Nephron progenitor cell (in vitro differentiated cells): ENCODE data around the gene LSR.
"Not testable (repeated sequence)": the region's sequence is repeated elsewhere in the genome, so short reads cannot be mapped to it uniquely, and the experiment has no call there.

ENCODE experiments used
- DNase-seq: peaks from one replicate; pipeline ENCODE4 v3.0.0; 2021
- H3K27ac Mint-ChIP-seq: 2 replicates; pipeline ENCODE4 v1.8.0; 2021; ENCODE audit warnings: mild to moderate bottlenecking, moderate library complexity, mixed read lengths
- H3K27me3 Mint-ChIP-seq: 2 replicates; pipeline ENCODE4 v1.8.0; 2021; ENCODE audit warnings: mild to moderate bottlenecking, low read depth, mixed read lengths; ENCODE audit not compliant: poor library complexity
- H3K36me3 Mint-ChIP-seq: 2 replicates; pipeline ENCODE4 v1.8.0; 2021; ENCODE audit warnings: low read depth, mixed read lengths
- H3K4me1 Mint-ChIP-seq: 2 replicates; pipeline ENCODE4 v1.8.0; 2021; ENCODE audit warnings: mixed read lengths
- H3K4me3 Mint-ChIP-seq: 2 replicates; pipeline ENCODE4 v1.8.0; 2021; ENCODE audit warnings: mild to moderate bottlenecking, moderate library complexity, mixed read lengths
- H3K9me3 Mint-ChIP-seq: 2 replicates; pipeline ENCODE4 v1.8.0; 2021; ENCODE audit warnings: mild to moderate bottlenecking, moderate library complexity, mixed read lengths
- TF ChIP-seq, protein P1 (sequence below): fragments of 200-600 bp; sonication (generic); IDR thresholded peaks from 2 replicates; pipeline ENCODE4 v1.5.0; 2021; ENCODE audit warnings: antibody characterized with exemption

LSR gene

DNA sequence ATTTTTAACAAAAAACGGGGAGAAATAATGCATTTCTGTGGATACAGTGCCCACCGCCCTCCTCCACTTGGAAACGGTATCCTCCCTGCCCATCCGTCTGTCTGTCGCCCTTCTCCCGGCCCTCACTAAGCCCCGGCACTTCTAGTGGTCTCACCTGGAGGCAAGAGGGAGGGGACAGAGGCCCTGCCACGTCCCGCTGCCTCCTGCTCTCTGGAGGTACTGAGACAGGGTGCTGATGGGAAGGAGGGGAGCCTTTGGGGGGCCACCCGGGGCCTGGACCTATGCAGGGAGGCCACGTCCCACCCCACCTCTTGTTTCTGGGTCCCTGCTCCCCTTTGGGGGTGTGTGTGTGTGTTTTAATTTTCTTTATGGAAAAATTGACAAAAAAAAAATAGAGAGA, 30.6 kb downstream of the LSR start:
- peaks cover 42% of the 10 kb centered on the region for H3K4me1 Mint-ChIP-seq
- peaks cover 17% of the 10 kb centered on the region for H3K36me3 Mint-ChIP-seq
- H3K4me3 Mint-ChIP-seq, result no peak overlapping the region
- TF ChIP-seq, protein P1, sequence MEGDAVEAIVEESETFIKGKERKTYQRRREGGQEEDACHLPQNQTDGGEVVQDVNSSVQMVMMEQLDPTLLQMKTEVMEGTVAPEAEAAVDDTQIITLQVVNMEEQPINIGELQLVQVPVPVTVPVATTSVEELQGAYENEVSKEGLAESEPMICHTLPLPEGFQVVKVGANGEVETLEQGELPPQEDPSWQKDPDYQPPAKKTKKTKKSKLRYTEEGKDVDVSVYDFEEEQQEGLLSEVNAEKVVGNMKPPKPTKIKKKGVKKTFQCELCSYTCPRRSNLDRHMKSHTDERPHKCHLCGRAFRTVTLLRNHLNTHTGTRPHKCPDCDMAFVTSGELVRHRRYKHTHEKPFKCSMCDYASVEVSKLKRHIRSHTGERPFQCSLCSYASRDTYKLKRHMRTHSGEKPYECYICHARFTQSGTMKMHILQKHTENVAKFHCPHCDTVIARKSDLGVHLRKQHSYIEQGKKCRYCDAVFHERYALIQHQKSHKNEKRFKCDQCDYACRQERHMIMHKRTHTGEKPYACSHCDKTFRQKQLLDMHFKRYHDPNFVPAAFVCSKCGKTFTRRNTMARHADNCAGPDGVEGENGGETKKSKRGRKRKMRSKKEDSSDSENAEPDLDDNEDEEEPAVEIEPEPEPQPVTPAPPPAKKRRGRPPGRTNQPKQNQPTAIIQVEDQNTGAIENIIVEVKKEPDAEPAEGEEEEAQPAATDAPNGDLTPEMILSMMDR, result no peak
- no peaks in the 10 kb centered on the region for H3K9me3 Mint-ChIP-seq
- H3K27ac Mint-ChIP-seq, result no peak overlapping the region
- peaks cover 7% of the 10 kb centered on the region for H3K27me3 Mint-ChIP-seq
- DNase-seq, result no peak

DNA sequence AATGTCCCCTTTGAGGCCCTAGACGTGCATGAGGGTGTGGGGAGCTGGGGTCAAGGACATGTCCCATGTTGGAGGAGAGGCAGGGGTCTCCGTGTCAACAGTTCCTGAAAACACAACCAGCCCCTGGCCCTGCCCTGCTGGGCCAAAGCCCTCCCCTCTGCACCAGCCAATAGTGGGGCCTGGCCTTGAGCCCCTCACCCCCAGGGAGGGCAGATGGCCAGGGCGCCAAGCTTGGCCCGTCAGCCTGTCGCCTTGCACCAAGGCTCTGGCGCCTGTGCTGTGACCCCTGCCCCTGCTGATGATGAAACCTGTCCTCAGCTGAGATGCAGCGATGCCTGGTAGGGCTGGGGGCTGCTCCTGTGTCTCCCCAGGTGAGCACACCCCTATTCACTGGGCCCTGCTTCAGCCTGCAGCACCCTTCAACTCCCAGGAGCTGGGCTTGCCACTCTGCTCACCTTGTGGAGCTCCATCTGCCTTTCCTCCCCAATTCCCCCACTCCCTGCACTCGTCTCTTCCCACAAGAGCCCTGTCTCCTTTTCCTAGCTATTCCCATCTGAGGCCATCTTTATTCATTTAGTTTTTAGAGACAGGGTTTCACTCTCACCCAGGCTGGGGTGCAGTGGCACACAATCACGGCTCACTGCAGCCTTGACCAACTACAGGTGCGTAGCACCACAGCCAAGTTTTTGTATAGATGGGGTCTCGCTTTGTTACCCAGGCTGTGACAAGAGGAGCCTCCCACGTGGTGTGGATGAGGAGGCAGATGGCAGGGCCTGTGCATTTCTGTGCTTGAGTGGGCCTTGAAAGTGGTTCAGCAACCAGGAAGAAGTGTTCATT, 31.4 kb downstream of the LSR start:
- Mint-ChIP-seq H3K27me3 (peaks cover 11% of the 10 kb centered on the region), H3K27ac (peak overlapping the region; percentile 95), H3K4me3 (no peak overlapping the region), H3K9me3 (no peaks in the 10 kb centered on the region), H3K4me1 (peaks cover 49% of the 10 kb centered on the region), H3K36me3 (peaks cover 10% of the 10 kb centered on the region)
- TF ChIP-seq, protein P1, result no peak
- DNase-seq, result no peak

DNA sequence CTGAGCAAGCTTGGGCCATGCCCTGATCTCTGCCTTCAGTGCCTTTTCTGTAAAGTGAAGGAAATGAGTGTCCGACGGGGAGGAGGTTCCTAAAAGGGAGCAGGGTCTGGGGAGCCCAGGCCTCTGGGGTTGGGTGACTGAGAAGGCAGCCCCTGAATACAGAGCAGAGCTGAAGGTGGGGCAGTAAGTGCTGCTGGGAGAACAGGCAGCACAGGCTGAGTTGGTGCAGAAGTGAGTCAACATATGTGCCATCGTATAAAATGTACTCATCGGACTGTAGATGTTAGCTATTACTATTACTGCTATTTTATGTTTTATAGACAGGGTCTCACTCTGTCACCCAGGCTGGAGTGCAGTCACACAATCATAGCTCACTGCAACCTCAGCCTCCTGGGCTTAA, 32.5 kb downstream of the LSR start:
- Mint-ChIP-seq H3K27ac (peak overlapping the region; percentile 92), H3K9me3 (no peaks in the 10 kb centered on the region), H3K4me3 (no peak overlapping the region), H3K27me3 (peaks cover 11% of the 10 kb centered on the region), H3K4me1 (peaks cover 53% of the 10 kb centered on the region), H3K36me3 (no peaks in the 10 kb centered on the region)
- TF ChIP-seq, protein P1, result no peak
- no peak for DNase-seq

DNA sequence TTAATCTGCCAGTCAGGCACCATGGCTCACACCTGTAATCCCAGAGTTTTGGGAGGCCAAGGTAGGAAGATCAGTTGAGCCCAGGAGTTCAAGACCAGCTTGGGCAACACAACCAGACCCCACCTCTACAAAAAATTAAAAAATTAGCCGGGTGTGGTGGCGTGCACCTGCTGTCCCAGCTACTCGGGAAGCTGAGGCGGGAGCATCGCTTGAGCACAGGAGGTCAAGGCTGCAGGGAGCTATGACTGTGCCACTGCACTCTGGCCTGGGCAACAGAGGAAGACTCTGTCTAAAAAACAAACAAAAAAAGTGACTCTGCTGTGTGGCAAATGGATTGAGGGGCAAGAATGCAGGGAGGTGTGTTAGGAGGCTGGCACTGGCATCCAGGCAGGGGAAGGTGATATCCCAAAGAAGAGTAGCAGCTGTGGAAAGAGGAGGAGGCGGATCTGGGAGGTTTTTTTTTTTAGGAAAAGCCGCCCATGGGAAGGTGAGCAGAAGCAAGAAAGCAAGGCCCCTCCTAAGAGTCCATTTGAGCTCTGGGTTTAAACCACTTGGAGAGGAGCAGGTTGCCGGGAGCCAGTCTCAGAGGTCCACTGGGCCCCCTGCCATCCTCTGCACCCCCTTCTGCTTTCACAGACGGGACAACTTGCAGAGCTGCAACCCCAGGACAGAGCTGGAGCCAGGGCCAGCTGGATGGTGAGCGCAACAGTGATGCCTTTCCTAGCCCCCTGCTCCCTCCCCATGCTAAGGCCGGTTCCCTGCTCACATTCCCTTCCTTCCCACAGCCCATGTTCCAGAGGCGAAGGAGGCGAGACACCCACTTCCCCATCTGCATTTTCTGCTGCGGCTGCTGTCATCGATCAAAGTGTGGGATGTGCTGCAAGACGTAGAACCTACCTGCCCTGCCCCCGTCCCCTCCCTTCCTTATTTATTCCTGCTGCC, 35.6 kb downstream of the LSR start:
- Mint-ChIP-seq H3K9me3 (no peaks in the 10 kb centered on the region), H3K4me3 (no peak overlapping the region), H3K27ac (no peak overlapping the region), H3K36me3 (no peaks in the 10 kb centered on the region), H3K27me3 (peaks cover 11% of the 10 kb centered on the region), H3K4me1 (peaks cover 57% of the 10 kb centered on the region)
- TF ChIP-seq, protein P1, result no peak
- no peak for DNase-seq

DNA sequence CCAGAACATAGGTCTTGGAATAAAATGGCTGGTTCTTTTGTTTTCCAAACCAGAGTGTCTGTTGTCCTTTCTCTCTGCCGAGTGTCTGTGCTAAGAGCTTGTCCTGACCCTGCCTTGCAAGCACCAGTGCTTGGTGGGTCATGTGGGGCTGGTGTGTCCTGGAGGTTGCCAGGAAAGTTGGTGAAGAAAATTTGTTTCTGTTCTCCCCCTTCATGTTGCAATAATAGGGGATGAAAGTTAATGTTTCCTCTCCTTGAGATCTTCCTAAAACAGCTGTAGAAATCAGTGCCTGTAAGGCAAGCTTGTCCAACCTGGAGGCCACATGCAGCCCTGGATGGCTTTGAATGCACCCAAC, 36.3 kb downstream of the LSR start:
- TF ChIP-seq, protein P1, result no peak
- Mint-ChIP-seq H3K27me3 (peaks cover 11% of the 10 kb centered on the region), H3K4me1 (peaks cover 54% of the 10 kb centered on the region), H3K27ac (peak overlapping the region; percentile 59), H3K36me3 (no peaks in the 10 kb centered on the region), H3K9me3 (no peaks in the 10 kb centered on the region), H3K4me3 (no peak overlapping the region)
- no peak for DNase-seq

DNA sequence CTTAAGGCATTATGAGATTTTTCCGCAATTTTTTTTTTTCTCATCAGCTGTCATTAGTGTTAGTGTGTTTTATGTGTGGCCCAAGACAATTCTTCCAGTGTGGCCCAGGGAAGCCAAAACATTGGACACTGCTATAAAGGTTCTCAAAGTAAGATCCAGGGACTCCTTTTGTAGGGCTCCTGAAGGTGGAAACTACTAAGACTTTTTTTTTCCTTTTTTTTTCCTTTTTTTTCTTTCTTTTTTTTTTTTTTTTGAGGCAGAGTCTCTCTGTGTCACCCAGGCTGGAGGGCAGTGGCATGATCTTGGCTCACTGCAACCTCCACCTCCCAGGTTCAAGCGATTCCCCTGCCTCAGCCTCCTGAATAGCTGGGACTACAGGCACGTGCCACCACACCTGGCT, 36.7 kb downstream of the LSR start:
- not testable (repeated sequence) for H3K36me3 Mint-ChIP-seq, DNase-seq, H3K9me3 Mint-ChIP-seq, H3K4me3 Mint-ChIP-seq
- H3K4me1 Mint-ChIP-seq, result peaks cover 54% of the 10 kb centered on the region
- peak overlapping the region; percentile 59 for H3K27ac Mint-ChIP-seq
- H3K27me3 Mint-ChIP-seq, result peaks cover 15% of the 10 kb centered on the region

DNA sequence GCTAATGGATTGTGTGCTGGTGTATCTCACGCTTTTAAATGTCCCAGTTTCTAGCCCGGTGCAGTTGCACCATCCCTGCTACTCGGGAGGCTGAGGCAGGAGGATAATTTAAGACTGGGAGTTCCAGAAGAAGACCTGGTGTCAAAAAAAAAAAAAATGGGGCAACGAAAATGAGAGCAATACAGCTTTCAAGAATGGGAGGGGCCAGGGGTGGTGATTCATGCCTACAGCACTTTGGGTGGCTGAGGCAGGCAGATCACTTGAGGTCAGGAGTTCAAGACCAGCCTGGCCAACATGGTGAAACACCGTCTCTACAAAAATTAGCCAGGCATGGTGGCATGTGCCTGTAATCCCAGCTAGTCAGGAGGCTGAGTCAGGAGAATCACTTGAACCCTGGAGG, 37.3 kb downstream of the LSR start:
- not testable (repeated sequence) for H3K27ac Mint-ChIP-seq, H3K36me3 Mint-ChIP-seq, H3K4me3 Mint-ChIP-seq, DNase-seq, H3K9me3 Mint-ChIP-seq
- peaks cover 16% of the 10 kb centered on the region for H3K27me3 Mint-ChIP-seq
- peaks cover 50% of the 10 kb centered on the region for H3K4me1 Mint-ChIP-seq
